HepG2 (cell line): ENCODE results near the gene PHF21B. TPM values are rescaled to one million over a fixed set of nuclear protein-coding genes. Genes with fewer than 3 reads are reported as not detected.

Source experiments
- ATAC-seq: fragments of 200-7000 bp; cut with Tn5 transposase; 3 replicates; pipeline ENCODE4 v1.9.1; 2020; ENCODE audit warnings: mild to moderate bottlenecking, moderate library complexity
- BruUV-seq: library from RNA; stranded (reverse); fragments of 400-500 nt; replicated peaks from 2 replicates; lab custom pipeline; 2021; lab: Mats Ljungman, UMichigan
- CTCF ChIA-PET: fragments of 300-600 bp; formaldehyde crosslinking; extraction: SDS; loops from one replicate; lab custom pipeline; 2021; ENCODE audit warnings: low total read pairs, inconsistent platforms, low intra/inter-chr PET ratio; lab: Yijun Ruan, JAX
- POLR2A ChIA-PET: fragments of 350-600 bp; sonication (Branson Sonifier 250); formaldehyde crosslinking; loops from one replicate; lab custom pipeline; 2020; ENCODE audit warnings: antibody characterized with exemption, inconsistent platforms; lab: Yijun Ruan, JAX
- DNase-seq: peaks from one replicate; pipeline ENCODE4 v3.0.0-alpha.2; 2015; ENCODE audit warnings: low spot score
- FAIRE-seq: peaks from 3 replicates; lab custom pipeline; 2011; peaks lifted over from hg19 to GRCh38; lab: Jason Lieb, UNC
- H2AFZ ChIP-seq: one replicate; pipeline ENCODE4 v1.6.1; 2011; ENCODE audit warnings: low read length, inconsistent platforms
- H3K27ac ChIP-seq: fragments of 300-600 bp; 3 replicates; pipeline ENCODE4 v1.8.0; 2011; ENCODE audit warnings: mixed run types, mild to moderate bottlenecking, mixed read lengths, low read length, inconsistent platforms; ENCODE audit not compliant: insufficient read depth; ENCODE audit errors: extremely low read length
- H3K27me3 ChIP-seq, 2 experiments: fragments of 200-600 bp in 1 of 2; 2 replicates in 1 of 2; 3 replicates in 1 of 2; pipeline versions ENCODE4 v1.6.0 to v1.8.0; 2011; ENCODE audit warnings: low read length in 2 of 2, mild to moderate bottlenecking in 2 of 2, moderate library complexity in 2 of 2, inconsistent platforms in 1 of 2; ENCODE audit not compliant: insufficient read depth in 2 of 2, control insufficient read depth in 1 of 2
- H3K36me3 ChIP-seq, 2 experiments: fragments of 200-600 bp in 1 of 2; replicated peaks in 1 of 2; 2 replicates in 1 of 2; 3 replicates in 1 of 2; pipeline versions ENCODE4 v1.5.1 to v1.8.0; 2011; ENCODE audit warnings: low read length in 2 of 2, inconsistent platforms in 1 of 2; ENCODE audit not compliant: insufficient read depth in 2 of 2, control insufficient read depth in 1 of 2
- H3K4me1 ChIP-seq: 2 replicates; pipeline ENCODE4 v1.5.1; 2012; ENCODE audit warnings: low read length, inconsistent platforms; ENCODE audit not compliant: insufficient read depth
- H3K4me2 ChIP-seq: 2 replicates; pipeline ENCODE4 v1.6.0; 2011; ENCODE audit warnings: low read depth, low read length, inconsistent platforms
- H3K4me3 ChIP-seq, 3 experiments: fragments of 200-600 bp in 1 of 3; sonication (generic), shearing (Covaris generic) in 1 of 3; replicated peaks in 1 of 3; 2 replicates each; pipeline ENCODE4 v1.5.1; 2011 to 2016; ENCODE audit warnings: low read length in 3 of 3, inconsistent platforms in 2 of 3, low read depth in 2 of 3, mild to moderate bottlenecking in 2 of 3, control low read depth in 1 of 3, mixed read lengths in 1 of 3; ENCODE audit not compliant: insufficient read depth in 1 of 3
- H3K79me2 ChIP-seq: one replicate; pipeline ENCODE4 v1.6.1; 2011; ENCODE audit warnings: low read length, inconsistent platforms; ENCODE audit not compliant: insufficient read depth
- H3K9ac ChIP-seq: 2 replicates; pipeline ENCODE4 v1.6.0; 2011; ENCODE audit warnings: mild to moderate bottlenecking, low read depth, low read length, inconsistent platforms; ENCODE audit not compliant: insufficient read depth
- H3K9me3 ChIP-seq: 2 replicates; pipeline ENCODE4 v1.5.1; 2012; ENCODE audit warnings: mild to moderate bottlenecking, low read length
- H4K20me1 ChIP-seq: 2 replicates; pipeline ENCODE4 v1.6.0; 2011; ENCODE audit warnings: inconsistent platforms, mild to moderate bottlenecking, low read length, moderate library complexity; ENCODE audit not compliant: insufficient read depth
- ESRRA ChIP-seq: sonication (generic); formaldehyde crosslinking; IDR thresholded peaks from 2 replicates; pipeline ENCODE4 v1.5.1; 2020; ENCODE audit warnings: mild to moderate bottlenecking, low read depth, missing genetic modification reagents
- FOXA1 ChIP-seq, 2 experiments: fragments of 450-650 bp in 1 of 2; sonication (generic) in 1 of 2; formaldehyde crosslinking in 1 of 2; IDR thresholded peaks; 2 replicates each; pipeline versions ENCODE4 v1.4.0 to v1.6.1; 2016 to 2020; ENCODE audit warnings: missing genetic modification reagents in 1 of 2
- FOXM1 ChIP-seq: sonication (generic); formaldehyde crosslinking; IDR thresholded peaks from 2 replicates; pipeline ENCODE4 v1.5.0; 2020; ENCODE audit warnings: missing genetic modification reagents
- GTF3A ChIP-seq: sonication (generic); formaldehyde crosslinking; conservative IDR thresholded peaks from 2 replicates; pipeline ENCODE4 v1.4.0; 2020; ENCODE audit warnings: mild to moderate bottlenecking, missing genetic modification reagents
- SALL2 ChIP-seq: sonication (generic); formaldehyde crosslinking; IDR thresholded peaks from 2 replicates; pipeline ENCODE4 v1.8.1; 2023; ENCODE audit warnings: mild to moderate bottlenecking, missing genetic modification reagents, inconsistent platforms
- TEAD2 ChIP-seq: sonication (generic); formaldehyde crosslinking; IDR thresholded peaks from 2 replicates; pipeline ENCODE4 v1.9.0; 2021; ENCODE audit warnings: missing genetic modification reagents
- ZHX1 ChIP-seq: sonication (generic); formaldehyde crosslinking; IDR thresholded peaks from 2 replicates; pipeline ENCODE4 v1.8.1; 2022; ENCODE audit warnings: low read depth, mild to moderate bottlenecking, missing genetic modification reagents
- ZNF142 ChIP-seq: sonication (generic); formaldehyde crosslinking; IDR thresholded peaks from 2 replicates; pipeline ENCODE4 v1.4.0; 2020; ENCODE audit warnings: missing genetic modification reagents
- WGBS: methylation state at CpG from one replicate; pipeline ENCODE4 v1.1.6; 2017; ENCODE audit warnings: low lambda C conversion rate; 5-methylcytosine and 5-hydroxymethylcytosine counted together
- in situ Hi-C: cut with HindIII; loops from 2 replicates; pipeline ENCODE4 v1.10.0; 2017; ENCODE audit warnings: low pct_unique_long_range_greater_than_20kb; ENCODE audit not compliant: extremely low pct_ligation_motif_present
- intact Hi-C: fragments of 100-400 bp; cut with micrococcal nuclease; formaldehyde crosslinking; loops from one replicate; pipeline ENCODE4 v1.10.0; 2022; ENCODE audit not compliant: unreplicated experiment
- polyA plus RNA-seq, 8 experiments: library from polyadenylated mRNA; depleted of rRNA in 3 of 8; stranded (reverse) in 7 of 8; unstranded in 1 of 8; fragments of >200 nt; fragmentation: Illumina TruSeq in 4 of 8; extraction: Trizol in 4 of 8; gene quantifications; 2 replicates each; pipeline versions ENCODE4 v1.2.1 to v1.2.3, GENCODE V29; 2011 to 2016; ENCODE audit warnings: low read depth in 4 of 8, missing spikeins in 1 of 8, mixed read lengths in 1 of 8; ENCODE audit not compliant: insufficient read depth in 1 of 8
- total RNA-seq, 5 experiments: library from RNA; depleted of rRNA; stranded (reverse); fragments of >200 nt; fragmentation: Illumina TruSeq; extraction: Trizol; gene quantifications; 2 replicates each; pipeline ENCODE4 v1.2.3, GENCODE V29; 2016; ENCODE audit warnings: low read depth in 1 of 5

The PHF21B gene
- total and polyA plus RNA-seq, 2 of the 13 experiments (the other 11 are each of a cell fraction or from before 2014, with no cell fraction given) = not detected

- TF ChIP-seq FOXM1 = no peak
These were observed 100.6 kb downstream of the PHF21B start (continued) for GRCh38 chr22:44909241-44909640.

DNA sequence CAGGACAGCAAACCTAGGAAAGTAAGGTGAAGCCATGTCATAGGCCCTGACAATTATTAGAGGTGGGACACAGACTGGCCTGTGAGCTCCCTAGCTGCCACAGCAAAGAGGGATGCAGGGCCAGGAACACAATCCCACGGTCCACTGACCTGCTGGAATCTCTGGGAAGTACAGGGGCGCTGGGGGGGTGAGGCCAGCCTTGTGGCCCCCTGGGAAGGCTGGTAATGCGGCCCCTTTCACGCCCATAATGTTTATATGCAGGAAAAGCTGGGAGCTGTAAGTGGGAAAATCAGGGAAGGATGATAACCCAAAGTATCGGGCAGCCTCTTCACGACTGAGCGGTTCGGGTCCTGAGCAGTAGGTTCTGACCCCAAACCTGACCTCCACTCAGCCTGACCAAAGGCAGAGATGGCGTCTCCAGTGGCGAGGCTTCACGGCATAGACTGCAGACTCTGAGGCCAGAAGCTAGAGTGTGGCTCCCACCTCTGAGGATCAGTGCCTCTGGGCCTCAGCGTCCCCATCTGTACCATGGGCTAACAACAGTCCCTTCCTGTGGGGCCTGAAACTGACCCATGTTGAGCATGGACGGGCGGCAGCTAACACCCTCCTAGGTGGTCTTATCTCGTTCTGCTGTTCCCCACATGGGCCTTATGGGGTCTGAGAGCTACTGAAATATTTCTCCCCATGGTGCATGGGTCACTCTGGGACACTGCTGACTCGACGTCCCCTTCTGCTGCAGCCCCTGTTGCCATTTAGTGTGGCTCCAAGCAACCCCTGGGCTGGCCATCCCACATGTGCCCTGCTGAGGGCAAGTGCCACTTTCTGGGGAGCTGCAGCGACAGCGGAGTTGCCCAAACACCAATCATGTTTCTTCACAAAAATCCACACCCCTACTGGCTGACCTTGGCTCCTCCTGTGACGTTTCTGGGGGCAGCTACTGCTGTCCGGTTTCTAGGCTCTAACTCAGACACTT, 101.8 kb downstream of the PHF21B start:
- no peaks in the 10 kb centered on the region; the same call in 1 of the 2 replicates for H3K9me3 ChIP-seq
- no peak for ATAC-seq
- H3K27me3 ChIP-seq = peaks cover 0 to 43% of the 10 kb centered on the region in 2 experiments; a peak in 4 of 5 replicates
- no peaks in the 10 kb centered on the region for H3K79me2 ChIP-seq
- H2AFZ ChIP-seq = no peak overlapping the region
- POLR2A ChIA-PET = no interaction called here
- DNase-seq = no peak
- no peaks in the 10 kb centered on the region for H3K36me3 ChIP-seq
- CTCF ChIA-PET = no interaction called here
- BruUV-seq = no TSS peak
- H3K9ac ChIP-seq = no peak overlapping the region
- no peak overlapping the region for H3K4me3 ChIP-seq
- no peak overlapping the region for H3K4me2 ChIP-seq
- TF ChIP-seq FOXA1 (IDR thresholded peaks at IDR 0.05) (no peak), FOXA1 (CRISPR knock-in tag; IDR thresholded peaks at IDR 0.05) (no peak), TEAD2 (CRISPR knock-in tag) (no peak), ZNF142 (CRISPR knock-in tag) (no peak), ZHX1 (CRISPR knock-in tag) (no peak), GTF3A (no peak), ESRRA (no peak), SALL2 (CRISPR knock-in tag) (no peak)
- H4K20me1 ChIP-seq = peaks cover under 1% of the 10 kb centered on the region; the same call in 1 of the 2 replicates
- no peak for FAIRE-seq
- WGBS = 37% methylated on average over 12 of the region's 21 CpGs
- intact Hi-C loops = no loop called here
- in situ Hi-C loops = no loop called here
- H3K27ac ChIP-seq = no peak overlapping the region
- no peaks in the 10 kb centered on the region for H3K4me1 ChIP-seq
